Adipose tissue (tissue), 3 donors: ENCODE results near the gene VPS37D. TPM values are rescaled to one million over a fixed set of nuclear protein-coding genes. Genes with fewer than 3 reads are reported as not detected.
"Not testable (repeated sequence)": the region's sequence is repeated elsewhere in the genome, so short reads cannot be mapped to it uniquely, and the experiment has no call there.

ENCODE experiments used
- H3K27ac ChIP-seq: one replicate; pipeline ENCODE4 v1.5.1; 2013; ENCODE audit warnings: low read depth, low read length
- WGBS, 3 donors: extraction: QIAGEN DNeasy Blood & Tissue Kit; methylation state at CpG; one replicate each; pipeline ENCODE4 v1.1.7; 2013; 5-methylcytosine and 5-hydroxymethylcytosine counted together
- polyA plus RNA-seq, 3 donors: library from polyadenylated mRNA; stranded (reverse); fragments of 200-250 nt; gene quantifications; one replicate each; pipeline ENCODE4 v1.2.3, GENCODE V29; 2013
- donor health status: healthy with polysubstance abuse.
- donor health status: Bipolar disorder and iron deficiency.
- donor health status: healthy.

Gene VPS37D
- polyA plus RNA-seq, 3 donors: 1.2 to 3.9 (median 1.3) TPM

DNA sequence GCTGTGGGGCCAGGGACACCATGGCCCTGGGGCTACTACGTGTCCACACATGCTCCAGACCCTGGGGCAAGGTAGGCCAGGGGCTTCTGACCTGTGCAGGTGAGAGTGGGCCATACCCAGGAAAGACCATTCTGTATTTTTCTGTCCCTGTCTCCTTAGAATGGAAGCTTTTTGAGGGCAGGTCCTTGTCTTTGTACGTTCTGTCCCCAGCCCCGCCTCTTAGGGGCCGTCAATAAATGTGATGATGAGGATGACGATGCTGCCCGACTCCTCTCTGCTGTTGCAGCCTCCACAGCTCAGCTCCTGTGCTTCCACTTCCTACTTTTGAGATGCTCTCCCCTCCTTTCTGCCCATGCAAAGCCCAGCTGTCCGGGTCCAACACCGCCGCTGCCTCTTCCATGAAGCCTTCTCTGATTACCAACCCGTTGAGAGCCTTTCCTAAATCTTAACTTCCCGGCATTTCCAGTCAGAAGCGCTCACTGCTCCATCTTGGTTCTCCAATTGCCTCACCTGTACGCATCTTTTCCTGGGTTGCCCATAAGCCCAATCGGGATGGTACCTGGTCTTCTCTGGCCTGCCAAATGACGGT, 4.3 kb downstream of the VPS37D start:
- WGBS, 3 donors: 89 to 92% (median 89%) methylated on average over 15 of the region's 15 CpGs

DNA sequence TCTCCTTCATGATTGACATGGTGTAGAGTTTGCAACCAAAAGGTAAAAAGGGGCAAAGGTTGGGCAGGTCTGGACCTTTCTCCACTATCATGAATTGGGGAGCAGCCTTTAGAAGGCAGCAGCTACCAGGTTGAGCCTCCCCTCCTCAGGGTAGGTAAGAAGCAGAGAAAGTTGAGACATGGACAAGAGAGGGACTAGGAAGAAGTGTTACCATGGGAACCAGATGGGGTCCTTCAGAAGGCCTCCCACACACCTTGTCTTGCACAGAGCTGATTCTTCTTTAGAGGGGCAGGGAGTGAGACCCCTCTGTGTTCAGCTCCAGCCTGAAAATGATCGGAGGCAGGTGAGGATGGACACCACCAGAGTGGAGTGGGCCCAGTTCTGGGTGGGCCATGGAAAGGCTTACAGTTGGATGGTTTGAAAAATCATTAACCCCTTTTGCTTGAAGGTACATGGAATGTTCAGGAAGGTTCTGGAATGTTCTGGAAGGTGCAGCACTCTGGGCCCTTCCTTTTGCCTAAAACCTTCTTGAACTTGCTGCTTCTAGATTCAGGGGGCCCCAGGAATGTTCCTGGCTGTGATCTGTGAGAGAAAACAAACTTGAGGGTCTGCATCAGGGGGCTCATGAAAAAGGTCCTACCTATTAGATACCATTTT, 7.0 kb downstream of the VPS37D start:
- WGBS, 3 donors: 86 to 96% (median 93%) methylated on average over 1 of the region's 1 CpG
- H3K27ac ChIP-seq: no peak overlapping the region

More for the DNA sequence above, 4.3 kb downstream of the VPS37D start:
- no peak overlapping the region for H3K27ac ChIP-seq

DNA sequence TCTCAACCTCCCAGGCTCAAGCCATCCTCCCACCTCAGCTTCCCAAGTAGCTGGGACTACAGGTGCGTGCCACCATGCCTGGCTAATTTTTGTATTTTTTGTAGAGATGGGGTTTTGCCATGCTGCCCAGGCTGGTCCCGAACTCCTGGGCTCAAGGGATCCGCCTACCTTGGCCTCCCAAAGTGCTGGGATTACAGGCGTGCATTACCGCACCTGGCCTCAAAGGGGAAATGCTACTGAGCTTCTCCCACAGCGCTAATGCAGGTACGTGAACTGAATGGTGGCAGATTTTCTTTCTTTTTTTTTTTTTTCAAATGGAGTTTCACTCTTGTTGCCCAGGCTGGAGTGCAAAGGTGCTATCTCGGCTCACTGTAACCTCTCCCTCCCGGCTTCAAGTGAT, 8.4 kb downstream of the VPS37D start:
- 81 to 85% (median 83%) methylated on average over 9 of the region's 9 CpGs for WGBS, 3 donors
- not testable (repeated sequence) for H3K27ac ChIP-seq

DNA sequence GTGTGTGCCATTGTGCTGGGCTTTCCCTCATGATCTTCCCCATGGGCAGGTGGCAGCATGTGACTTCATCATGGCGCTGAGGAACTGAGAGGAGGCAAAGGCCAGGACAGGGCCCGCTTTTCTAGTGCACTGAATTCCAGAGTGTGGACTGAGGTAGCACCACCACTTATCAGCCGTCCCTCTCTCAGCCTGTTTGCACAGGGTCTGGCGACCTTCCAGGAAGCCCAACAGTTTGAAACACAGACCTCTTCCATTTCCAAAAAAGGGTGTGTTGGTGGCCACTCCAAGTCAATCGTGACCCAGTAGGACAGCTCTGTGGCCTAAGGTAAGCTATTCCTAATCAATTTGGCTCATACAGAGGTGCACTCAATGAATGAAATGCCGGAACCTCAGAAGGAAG, 11.2 kb downstream of the VPS37D start:
- WGBS, 3 donors: 63 to 94% (median 90%) methylated on average over 6 of the region's 6 CpGs

DNA sequence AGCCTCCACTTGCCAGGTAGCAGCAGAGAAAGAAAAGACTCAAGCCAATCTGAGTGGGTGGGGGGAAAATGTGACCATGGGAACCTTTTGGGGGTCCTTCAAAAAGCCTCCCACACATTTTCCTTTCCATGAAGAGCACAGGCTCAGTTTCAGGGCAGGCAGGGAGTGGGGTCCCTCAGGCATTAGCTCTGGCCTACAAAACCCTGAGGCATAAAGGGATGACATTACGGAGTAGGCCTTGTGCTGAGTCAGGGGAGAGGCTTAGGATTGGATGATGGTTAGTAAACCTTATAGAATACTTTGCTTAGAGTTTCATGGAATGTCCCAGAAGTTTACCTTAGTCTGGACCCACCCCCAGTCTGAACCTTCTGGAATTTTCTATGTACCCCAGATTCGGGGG, 12.1 kb downstream of the VPS37D start:
- H3K27ac ChIP-seq: no peak overlapping the region
- WGBS, 3 donors: 86 to 88% (median 87%) methylated on average over 2 of the region's 2 CpGs

More for the DNA sequence above, 11.2 kb downstream of the VPS37D start:
- no peak overlapping the region for H3K27ac ChIP-seq

DNA sequence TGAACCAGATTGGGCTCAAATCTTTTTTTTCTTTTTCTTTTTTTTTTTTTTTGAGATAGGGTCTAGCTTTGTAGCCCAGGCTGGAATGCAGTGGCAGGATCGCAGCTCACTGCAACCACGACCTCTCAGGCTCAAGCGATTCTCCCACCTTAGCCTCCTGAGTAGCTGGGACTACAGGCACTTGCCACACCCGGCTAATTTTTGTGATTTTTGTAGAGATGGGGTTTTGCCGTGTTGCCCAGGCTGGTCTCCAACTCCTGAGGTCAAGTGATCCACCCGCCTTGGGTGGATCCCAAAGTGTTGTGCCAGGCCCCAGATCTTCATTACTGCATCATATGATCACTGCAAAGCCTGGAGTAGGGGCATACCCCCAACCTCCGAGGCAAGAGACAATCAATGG, 12.9 kb downstream of the VPS37D start:
- WGBS, 3 donors: 76 to 88% (median 80%) methylated on average over 7 of the region's 7 CpGs
- no peak overlapping the region for H3K27ac ChIP-seq

DNA sequence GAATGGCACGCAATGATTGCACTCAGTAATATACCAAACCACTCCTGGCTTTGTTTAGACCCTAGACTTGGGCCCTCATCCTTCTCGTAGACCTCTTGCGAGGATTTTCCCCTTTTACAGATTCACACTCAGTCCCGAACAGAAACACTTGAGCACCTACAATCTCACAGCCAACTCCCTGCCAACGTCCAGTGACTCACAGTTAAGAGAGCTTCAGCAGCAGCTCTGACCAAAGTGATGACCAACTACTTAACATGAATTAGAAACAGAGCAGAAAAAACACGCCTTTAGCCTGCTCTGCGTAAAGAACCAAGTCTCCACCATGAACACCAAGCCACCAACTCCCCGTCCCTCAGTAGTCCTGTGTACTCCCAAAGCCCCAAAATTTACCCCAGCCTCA, 13.4 kb downstream of the VPS37D start:
- WGBS, 3 donors: 78 to 83% (median 83%) methylated on average over 8 of the region's 8 CpGs

DNA sequence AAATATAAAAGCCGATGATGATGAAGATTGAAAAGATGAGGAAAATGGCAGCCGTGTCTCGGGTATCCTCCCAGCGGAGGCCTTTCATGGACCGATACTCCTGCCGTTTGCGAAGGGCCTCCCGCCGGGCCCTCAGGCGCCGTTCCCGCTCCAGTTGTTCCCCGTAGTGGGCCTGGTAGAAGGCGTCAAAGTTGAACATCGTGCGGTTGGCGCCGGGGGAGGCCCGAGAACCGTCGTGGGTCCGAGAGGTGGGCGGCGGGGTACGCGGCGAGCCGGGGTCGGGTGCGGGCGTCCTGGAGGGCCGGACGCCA, 15.1 kb downstream of the VPS37D start:
- WGBS, 3 donors: 0 to 1% (median 1%) methylated on average over 33 of the region's 33 CpGs
- no peak overlapping the region for H3K27ac ChIP-seq

More for the DNA sequence above, 13.4 kb downstream of the VPS37D start:
- H3K27ac ChIP-seq: no peak overlapping the region

DNA sequence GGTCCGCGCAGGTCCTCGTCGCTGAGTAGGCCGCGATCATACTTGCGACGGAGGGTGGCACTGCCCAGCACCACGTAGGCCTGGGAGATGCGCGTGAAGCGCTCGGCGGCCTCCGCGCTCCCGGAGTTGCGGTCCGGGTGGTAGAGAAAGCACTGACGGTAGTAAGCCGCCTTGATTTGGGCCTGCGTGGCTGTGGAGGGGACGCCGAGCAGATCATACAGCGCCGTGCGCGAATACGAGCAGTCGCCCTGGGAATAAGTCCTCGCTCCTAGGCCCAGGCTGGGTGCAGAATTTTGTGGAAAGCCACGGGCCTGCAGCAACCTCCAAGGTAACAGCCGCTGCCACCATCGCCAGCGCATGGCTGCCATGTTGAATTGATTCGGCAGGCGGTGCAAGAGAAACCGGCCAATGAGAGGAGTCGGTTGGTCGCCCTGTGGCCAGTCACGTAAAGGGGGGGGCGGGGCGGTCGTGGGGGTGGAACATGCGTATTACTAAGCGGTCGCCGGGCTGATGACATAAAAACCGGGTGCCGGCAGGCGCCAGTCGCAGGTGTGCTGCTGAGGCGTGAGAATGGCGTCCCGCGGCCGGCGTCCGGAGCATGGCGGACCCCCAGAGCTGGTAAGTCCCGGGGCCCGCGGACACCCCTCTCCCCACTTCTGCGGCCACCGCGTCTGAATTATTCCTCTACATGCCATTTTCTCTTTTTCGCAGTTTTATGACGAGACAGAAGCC, 15.6 kb downstream of the VPS37D start, which contains the start of the genes BUD23 and DNAJC30:
TSS of gene BUD23 (plus strand) at position 542 of the 732 bp plus-strand sequence. CDS start at position 571, 29 bp downstream.
TSS of gene DNAJC30 (minus strand) at position 398 of the 732 bp plus-strand sequence. CDS start at position 368, 30 bp downstream.
- WGBS, 3 donors: 0% methylated on average over 63 to 68 of the region's 68 CpGs
- H3K27ac ChIP-seq: no peak within 1 kb of the TSS

DNA sequence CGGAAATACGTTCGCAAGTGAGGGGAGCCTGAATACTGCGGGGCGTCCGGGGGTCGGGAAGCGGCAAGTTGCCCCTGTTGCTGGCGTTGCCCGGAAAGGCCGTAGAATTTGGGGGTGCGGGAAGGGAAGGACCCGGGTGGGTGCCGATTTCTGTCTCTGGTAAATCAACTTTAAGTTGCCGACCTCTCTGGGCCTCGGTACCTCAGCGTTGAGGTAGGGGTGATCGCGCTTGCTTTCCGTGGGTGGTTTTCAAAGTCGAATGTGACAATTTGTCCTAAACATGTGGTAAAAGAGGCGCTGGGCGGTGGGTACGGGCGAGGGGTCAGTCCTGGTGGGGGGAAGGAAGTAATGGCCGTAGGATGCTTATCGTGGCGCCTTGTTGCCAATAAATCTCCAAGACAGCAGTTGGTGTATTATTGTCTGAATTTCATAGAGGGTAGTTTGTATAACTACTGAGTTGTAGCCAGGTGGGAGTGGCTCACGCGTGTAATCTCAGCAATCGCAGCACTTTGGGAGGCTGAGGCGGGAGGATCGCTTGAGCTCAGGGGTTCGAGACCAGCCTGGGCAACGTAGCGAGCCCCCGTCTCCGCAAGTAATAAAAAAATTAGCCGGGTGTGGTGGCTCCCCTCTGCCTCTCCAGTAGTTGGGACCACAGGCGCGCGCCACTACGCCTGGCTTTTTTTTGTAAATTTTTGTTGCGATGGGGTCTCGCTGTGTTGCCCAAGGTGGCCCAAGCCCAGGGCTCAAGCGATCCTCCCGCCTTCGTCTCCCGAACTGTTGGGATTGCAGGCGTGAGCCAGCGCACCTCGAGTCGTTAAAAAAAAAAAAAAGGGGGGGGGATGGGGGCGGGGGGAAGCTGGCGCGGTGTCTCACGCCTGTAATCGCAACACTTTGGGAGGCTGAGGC, 16.4 kb downstream of the VPS37D start:
- WGBS, 3 donors: 18 to 29% (median 26%) methylated on average over 56 to 58 of the region's 58 CpGs
- no peak overlapping the region for H3K27ac ChIP-seq

DNA sequence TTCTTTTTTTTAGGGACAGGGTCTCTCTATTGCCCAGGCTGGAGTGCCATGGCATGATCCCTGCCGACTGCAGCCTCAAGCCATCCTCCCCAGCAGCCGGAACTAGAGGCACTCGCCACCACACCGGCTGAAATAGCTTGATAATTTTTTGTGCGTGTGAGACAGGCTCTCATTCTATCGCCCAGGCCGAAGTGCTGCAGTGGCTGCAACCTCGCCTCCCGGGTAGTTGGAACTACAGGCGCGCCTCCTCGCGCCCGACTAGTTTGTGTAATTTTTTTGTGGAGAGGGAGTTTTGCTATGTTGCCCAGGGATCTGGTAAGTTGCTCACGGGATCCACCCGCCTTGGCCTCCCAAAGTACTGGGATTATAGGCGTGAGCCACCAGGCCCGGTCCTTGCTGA, 17.7 kb downstream of the VPS37D start:
- 94 to 97% (median 95%) methylated on average over 18 of the region's 18 CpGs for WGBS, 3 donors
- no peak overlapping the region for H3K27ac ChIP-seq

DNA sequence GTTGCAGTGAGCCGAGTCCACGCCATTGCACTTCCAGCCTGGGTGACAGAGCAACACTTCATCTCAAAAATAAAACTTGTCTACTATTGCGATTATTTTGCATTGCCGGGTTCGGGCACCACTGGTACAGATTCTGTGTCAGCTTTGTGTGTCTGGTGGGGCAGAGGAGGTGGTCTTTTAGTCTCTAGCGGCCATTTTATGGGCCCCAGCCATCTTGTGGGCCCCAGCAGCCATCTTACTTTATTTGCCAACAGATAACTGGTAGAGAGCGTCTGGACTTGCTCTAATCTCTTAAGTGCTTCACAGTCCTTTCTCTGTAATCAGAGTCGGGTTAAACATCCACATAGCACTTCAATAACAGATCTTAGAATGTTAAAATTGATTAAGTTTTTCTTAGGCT, 20.7 kb downstream of the VPS37D start:
- WGBS, 3 donors: 89 to 95% (median 93%) methylated on average over 8 of the region's 8 CpGs

DNA sequence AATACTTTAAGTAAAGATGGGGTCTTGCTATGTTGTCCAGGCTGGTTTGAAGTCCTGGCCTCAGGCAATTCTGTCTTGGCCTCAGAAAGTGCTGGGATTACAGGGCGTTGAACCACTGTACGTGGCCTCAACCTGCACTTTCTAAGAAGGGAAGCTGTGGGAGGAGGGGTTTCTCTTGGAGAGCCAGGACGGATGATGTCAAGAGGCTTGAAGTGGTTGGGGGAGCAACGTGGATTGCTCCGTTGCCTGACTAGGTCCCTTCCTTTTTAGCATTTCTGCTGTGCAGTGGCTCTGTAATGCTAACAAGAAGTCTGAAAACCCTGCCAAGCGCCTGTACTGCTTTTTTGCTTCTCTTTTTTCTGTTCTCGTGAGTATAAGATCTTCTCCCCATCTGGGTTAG, 23.0 kb downstream of the VPS37D start:
- no peak overlapping the region for H3K27ac ChIP-seq
- 84 to 89% (median 86%) methylated on average over 7 of the region's 7 CpGs for WGBS, 3 donors

More for the DNA sequence above, 20.7 kb downstream of the VPS37D start:
- H3K27ac ChIP-seq: no peak overlapping the region

DNA sequence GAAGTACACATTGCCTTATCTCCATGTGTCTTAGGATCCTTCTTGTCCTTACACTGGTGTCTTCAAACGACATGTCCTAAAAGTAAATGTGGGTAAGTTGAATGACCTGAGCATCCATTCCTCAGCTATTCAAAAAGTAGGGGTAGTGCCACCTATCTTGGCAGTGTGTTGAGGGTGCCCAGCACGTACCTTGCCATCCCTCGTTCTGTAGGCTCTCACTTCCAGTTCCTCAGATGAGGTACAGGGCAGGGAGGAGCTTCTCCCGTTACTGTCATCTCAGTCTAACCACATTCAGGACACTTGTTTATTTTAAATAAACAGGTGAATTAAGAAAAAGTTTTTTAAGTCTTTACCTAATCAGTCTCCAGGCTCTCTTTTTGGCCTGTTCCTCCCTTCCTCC, 28.7 kb downstream of the VPS37D start:
- 92 to 94% (median 92%) methylated on average over 4 of the region's 4 CpGs for WGBS, 3 donors
- H3K27ac ChIP-seq: no peak overlapping the region

DNA sequence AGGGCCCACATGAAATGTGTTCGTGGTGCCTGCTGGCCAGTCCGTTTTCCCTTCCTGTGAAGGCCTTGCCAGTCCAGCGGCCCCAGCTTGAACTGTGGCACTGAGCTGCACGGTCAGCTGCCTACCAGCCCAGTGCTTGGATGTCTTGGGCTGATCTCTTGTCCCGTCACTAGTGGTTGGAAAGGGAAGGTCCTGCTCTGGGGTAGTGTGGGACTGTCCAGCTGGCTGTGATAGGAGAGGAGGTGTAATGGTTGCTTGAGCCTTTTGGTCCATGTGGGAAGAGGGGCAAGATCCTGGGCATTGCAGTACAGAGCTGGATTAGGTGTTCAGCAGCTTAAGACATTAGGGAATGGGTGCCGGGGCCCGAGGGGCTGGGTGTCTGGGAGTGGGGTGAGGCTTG, 30.8 kb downstream of the VPS37D start:
- no peak overlapping the region for H3K27ac ChIP-seq
- 88 to 91% (median 90%) methylated on average over 7 of the region's 7 CpGs for WGBS, 3 donors

DNA sequence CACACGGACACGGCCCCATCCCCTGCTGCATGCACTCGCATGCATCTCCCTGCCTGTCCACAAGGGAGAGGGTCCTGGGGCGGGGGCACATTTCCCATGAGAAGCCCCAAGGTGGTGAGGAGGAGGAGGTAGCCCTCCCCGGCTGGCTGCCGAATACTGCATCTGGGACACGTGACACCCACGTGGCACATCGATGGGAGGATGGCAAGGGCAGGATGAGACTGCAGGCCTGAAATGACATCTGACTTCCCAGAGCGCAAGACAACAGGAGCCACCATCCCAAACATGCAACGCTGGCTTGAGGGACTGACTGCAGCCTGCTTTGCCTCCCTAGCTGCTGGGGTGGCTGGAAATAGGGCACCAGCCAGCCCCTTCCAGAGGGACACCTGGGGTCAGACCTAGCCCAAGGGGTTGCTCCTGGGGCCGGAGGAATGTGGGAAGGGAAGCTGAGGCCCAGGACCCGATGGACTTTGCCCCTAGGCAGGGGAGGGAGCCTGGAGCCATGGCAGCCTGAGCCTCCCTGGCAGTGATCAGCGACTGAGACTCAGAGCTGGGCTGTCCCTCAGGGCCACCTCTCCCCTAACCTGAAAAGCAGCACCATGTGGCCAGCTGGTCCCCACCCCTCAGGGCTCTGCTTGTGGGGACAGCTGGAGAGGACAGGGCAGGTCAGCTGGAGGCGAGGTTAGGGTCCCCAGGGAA, 31.9 kb downstream of the VPS37D start:
- WGBS, 3 donors: 79 to 86% (median 86%) methylated on average over 15 of the region's 15 CpGs
- no peak overlapping the region for H3K27ac ChIP-seq

DNA sequence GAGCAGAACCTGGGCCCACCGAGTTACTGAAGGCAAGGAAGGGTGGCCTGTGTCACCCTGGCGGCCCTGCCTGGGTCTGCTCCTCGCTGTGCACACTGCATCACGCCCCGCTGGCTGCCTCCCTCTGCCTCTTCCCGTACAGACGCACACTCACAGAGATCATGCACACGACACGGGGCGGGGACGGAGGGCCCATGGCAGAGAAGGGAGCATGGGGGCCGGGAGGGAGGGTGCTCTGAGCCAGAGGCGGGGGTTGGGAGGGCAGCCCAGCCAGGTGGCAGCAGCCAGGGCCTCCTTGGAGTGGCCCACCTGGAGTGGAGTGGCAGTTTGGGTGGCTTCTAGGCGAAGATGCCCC, 32.4 kb downstream of the VPS37D start:
- no peak overlapping the region for H3K27ac ChIP-seq
- 88 to 91% (median 88%) methylated on average over 10 to 14 of the region's 14 CpGs for WGBS, 3 donors

DNA sequence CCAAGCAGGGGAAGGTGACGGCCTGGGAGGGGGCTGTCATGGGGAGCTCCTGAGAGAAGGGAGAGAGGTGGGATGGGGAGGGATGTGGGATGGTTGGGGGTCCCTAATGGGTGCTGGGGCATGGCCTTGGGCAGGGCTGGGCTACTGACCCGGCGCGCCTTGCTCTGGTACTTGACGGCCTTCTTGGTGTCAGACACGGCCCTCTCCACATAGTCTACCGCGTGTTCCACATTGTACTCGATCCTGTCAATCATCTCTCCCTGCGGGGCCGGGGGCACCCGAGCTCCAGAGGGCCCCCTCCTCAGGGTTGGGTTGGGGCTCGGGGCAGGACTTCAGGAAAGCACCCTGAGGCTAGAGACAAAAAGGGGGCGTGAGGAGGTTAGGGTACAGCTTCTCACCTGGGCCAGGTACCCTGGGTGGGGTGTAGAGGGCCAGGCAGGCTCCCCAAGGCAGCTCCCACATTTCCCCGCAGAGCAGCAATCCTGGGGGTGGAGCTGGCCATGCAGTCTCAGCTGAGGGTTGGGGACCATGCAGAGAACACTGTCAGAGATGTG, 33.0 kb downstream of the VPS37D start:
- WGBS, 3 donors: 85 to 91% (median 86%) methylated on average over 15 of the region's 15 CpGs

More for the DNA sequence above, 33.0 kb downstream of the VPS37D start:
- no peak overlapping the region for H3K27ac ChIP-seq
